SKM-1 (cell line): ENCODE data around the gene CXCL8.
A peak's percentile ranks its signal among the peaks of the same experiment; 100 is the strongest.
"Not testable (repeated sequence)": the region's sequence is repeated elsewhere in the genome, so short reads cannot be mapped to it uniquely, and the experiment has no call there.

Experiments used
- DNase-seq: peaks from one replicate; lab custom pipeline; 2025; ENCODE audit not compliant: unreplicated experiment; lab: John Stamatoyannopoulos, UW

The CXCL8 gene

GRCh38 chr4:73740353-73740778 lies at the start of gene CXCL8:
Gene CXCL8, plus strand, starts transcription at chr4:73740569. Its CDS starts 90 bp downstream, at chr4:73740659.
- DNase-seq: peak; percentile 73

- DNase-seq: not testable (repeated sequence)
Measured at GRCh38 chr4:73691201-73691600, 49.2 kb upstream of the CXCL8 start.

- DNase-seq: no peak
Measured at GRCh38 chr4:73691759-73692158, 48.6 kb upstream of the CXCL8 start.

- no peak for DNase-seq
Measured at GRCh38 chr4:73692254-73692653, 48.1 kb upstream of the CXCL8 start.

GRCh38 chr4:73692701-73693100 lies 47.7 kb upstream of the CXCL8 start:
- DNase-seq: no peak

- no peak for DNase-seq
Measured at GRCh38 chr4:73693811-73694210, 46.6 kb upstream of the CXCL8 start.

GRCh38 chr4:73698217-73698616 lies 42.2 kb upstream of the CXCL8 start:
- DNase-seq: peak; percentile 22

- no peak for DNase-seq
Measured at GRCh38 chr4:73701116-73701515, 39.3 kb upstream of the CXCL8 start.

GRCh38 chr4:73702796-73703287 lies 37.5 kb upstream of the CXCL8 start:
- no peak for DNase-seq

- no peak for DNase-seq
Measured at GRCh38 chr4:73703320-73703719, 37.0 kb upstream of the CXCL8 start.

- DNase-seq: peak; percentile 93
Measured at GRCh38 chr4:73704314-73705055, 35.9 kb upstream of the CXCL8 start.

GRCh38 chr4:73705056-73705432 lies 35.3 kb upstream of the CXCL8 start:
- DNase-seq: no peak

- DNase-seq: no peak
Measured at GRCh38 chr4:73705721-73706120, 34.6 kb upstream of the CXCL8 start.

- DNase-seq: no peak
Measured at GRCh38 chr4:73706811-73707210, 33.6 kb upstream of the CXCL8 start.

GRCh38 chr4:73707269-73707875 lies 33.0 kb upstream of the CXCL8 start:
- no peak for DNase-seq

- DNase-seq: peak; percentile 45
Measured at GRCh38 chr4:73707918-73708577, 32.3 kb upstream of the CXCL8 start.

GRCh38 chr4:73709451-73710033 lies 30.8 kb upstream of the CXCL8 start:
- peak; percentile 65 for DNase-seq

- no peak for DNase-seq
Measured at GRCh38 chr4:73710094-73710493, 30.3 kb upstream of the CXCL8 start.

GRCh38 chr4:73711989-73712388 lies 28.4 kb upstream of the CXCL8 start:
- no peak for DNase-seq

- DNase-seq: no peak
Measured at GRCh38 chr4:73713650-73714049, 26.7 kb upstream of the CXCL8 start.

GRCh38 chr4:73714647-73715046 lies 25.7 kb upstream of the CXCL8 start:
- DNase-seq: no peak

GRCh38 chr4:73715659-73716058 lies 24.7 kb upstream of the CXCL8 start:
- DNase-seq: no peak
